CD4-positive, alpha-beta T cell treated with Interferon alpha-2 for 1 hour (primary cell): ENCODE data around the gene TEX14.
"Not testable (repeated sequence)": the region's sequence is repeated elsewhere in the genome, so short reads cannot be mapped to it uniquely, and the experiment has no call there.

ENCODE experiments used
- DNase-seq, 2 donors: peaks; one replicate each; pipeline ENCODE4 v3.0.0-alpha.2; 2020 to 2022

TEX14 gene

DNA sequence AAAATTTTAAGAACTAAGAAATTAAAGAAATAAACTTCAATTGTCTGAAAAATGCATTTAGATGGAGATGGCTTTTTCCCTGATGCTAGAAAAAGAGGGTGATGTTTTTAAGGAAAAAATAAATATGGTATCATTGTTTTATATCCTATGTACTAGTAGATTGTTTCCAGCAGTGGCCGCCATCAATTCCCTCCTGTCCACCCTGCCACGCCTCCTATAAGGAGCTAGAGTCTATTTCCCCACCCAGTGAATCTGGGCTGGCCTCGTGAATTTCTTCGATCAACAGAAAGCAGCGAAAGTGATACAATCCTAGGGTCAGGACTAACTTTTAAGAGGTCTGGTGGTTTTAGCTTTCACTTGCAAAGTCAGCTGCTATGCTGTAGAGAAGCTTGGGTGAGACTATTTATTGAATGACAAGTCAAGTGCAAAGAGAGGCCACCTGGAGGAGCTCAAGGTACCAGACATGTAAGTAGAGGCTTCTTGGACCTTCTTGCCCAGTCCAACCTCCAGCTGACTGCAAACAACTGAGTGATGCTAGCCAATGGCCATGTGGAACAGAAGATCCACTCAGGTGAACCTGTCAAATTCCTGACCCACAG lies 96.6 kb downstream of the TEX14 start:
- no peak for DNase-seq

DNA sequence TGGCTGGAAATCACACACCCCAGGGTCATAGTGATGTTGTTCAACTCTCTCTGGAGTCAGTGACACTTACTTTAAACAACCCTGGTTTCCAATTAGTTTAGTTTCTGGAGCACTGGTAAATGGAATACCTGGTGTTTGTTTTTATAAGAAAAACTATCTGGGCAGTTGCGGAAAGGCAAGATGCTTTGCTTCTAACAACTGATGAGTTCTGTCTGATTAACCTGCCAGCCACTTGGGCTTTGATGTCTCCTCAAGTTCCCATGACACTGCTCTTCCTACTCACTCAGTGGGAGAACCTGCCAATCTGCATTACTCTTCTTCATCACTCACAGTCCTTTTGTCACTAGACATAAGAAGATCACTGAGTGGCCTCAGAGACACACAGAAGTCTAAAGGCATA lies 98.7 kb downstream of the TEX14 start:
- DNase-seq: no peak

DNA sequence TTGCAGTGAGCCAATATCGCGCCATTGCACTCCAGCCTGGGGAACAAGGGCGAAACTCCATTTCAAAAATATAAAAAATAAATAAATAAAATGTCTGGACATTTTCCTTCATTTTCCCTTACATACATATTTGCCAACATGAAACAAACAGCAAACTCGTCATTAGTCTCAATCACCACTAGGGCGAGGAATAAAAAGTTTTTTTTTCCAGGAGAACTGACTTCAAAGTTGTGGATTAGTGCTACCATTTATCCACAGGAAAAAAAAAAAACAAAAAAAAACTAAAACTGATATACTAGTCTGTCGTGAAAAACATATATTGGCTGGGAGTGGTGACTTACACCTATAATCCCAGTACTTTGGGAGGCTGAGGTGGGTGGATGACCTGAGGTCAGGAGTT lies 100.4 kb downstream of the TEX14 start:
- no peak for DNase-seq

- DNase-seq: no peak
Observed at GRCh38 chr17:58590377-58590776, 101.5 kb downstream of the TEX14 start.

GRCh38 chr17:58587713-58588117 lies 104.1 kb downstream of the TEX14 start:
- DNase-seq: peak; percentile 53 to 67

DNA sequence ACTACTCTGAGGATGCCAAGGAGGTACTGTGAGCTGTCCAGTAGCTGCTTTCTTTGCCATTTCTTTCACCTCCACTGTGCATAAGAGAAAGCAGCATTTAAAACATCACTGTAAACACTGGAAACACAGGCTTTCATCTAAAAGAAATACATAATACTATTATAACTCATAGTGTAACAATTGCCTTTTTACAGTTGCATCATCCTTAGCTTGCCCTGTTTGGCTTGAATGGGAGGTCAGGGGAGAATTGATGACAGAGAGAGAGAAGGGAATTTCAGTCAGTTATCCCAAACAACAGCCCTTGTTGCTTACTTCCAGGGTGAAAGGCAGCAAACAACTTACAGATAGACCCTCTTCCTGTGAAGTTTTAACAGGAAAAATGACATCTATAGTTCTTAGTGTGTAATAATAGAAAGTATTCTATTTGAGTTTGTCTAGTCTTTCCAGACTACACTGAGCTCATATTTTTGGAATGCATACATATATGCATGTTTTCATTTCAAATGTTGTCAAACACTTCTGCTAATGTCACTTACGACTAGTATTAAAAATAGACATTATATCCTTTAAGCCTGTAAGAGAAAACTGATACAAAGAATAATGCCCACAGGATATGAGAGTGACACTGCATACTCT lies 105.7 kb downstream of the TEX14 start:
- DNase-seq: no peak

DNA sequence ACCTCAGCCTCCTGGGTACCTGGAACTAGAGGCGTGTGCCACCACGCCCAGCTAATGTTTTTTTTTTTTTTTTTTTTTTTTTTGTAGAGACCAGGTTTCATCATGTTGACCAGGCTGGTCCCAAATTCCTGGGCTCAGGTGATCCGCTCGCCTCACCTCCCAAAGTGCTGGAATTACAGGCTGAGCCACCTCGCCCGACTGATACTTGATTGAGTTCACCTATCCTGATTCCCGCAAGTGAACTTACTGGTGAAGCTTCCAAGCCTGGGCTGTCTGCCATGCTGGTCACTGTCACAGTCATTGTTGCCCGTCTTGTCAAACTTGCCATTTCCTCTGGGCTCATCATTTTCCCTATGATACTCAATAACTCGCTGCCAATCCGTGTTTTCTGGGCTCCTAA lies 106.3 kb downstream of the TEX14 start:
- no peak for DNase-seq

DNA sequence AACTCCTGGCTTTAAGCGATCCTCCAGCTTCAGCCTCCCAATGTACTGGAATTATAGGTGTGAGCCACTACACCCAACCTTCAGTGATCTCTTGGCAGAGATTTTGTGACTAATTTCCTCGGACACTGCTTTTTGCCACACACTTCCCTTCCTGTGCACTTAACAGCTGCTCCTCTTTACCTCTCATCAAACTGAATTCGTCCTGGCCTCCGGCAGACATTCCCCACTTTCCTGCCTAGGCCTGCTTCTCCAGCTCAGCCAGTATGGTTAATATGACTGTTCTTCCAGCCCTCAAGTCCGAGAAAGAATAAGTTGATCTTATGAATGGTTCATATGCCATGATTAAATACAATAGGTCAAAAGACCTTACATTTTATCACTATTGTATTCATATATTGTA lies 108.4 kb downstream of the TEX14 start:
- no peak for DNase-seq

- not testable (repeated sequence) for DNase-seq
Observed at GRCh38 chr17:58582718-58583117, 109.1 kb downstream of the TEX14 start.

DNA sequence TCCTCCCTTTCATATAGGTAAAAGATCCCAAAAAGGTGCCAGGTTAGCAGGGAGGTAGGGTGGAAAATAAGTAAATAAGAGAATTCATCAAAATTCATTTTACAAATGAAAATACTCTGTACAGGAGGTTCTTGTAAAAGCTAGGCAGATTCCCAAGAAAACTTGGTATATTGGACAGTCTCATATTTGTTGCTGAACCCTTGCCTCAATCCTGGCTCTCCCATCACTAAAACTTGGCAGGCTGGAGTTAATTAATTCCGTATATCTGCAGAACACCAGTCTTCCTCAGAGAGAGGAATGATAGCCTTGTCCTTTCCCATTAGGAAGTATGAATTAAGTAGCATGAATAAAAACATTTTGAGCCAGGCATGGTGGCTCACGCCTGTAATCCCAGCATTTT lies 111.2 kb downstream of the TEX14 start:
- no peak for DNase-seq

DNA sequence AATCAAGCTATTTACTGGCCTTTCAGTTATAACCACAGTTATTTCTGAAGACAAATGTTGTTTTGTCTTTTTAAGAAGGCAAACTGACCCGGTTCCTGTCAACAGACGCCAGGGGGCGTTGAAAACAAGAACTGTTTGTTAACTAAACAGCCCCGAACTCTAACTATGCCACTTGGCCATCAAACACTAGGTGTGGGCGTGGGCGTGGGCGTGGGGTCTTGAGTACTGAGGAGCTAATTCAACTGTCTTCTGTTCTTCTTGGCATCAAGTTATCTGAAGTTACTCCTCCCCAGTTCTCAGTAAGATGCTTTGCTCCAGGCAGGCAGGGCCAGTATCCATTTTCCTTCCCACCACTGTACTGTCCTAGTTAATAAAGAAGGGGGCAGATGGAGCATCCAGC lies 114.1 kb downstream of the TEX14 start:
- peak; percentile 43 to 59 for DNase-seq

DNA sequence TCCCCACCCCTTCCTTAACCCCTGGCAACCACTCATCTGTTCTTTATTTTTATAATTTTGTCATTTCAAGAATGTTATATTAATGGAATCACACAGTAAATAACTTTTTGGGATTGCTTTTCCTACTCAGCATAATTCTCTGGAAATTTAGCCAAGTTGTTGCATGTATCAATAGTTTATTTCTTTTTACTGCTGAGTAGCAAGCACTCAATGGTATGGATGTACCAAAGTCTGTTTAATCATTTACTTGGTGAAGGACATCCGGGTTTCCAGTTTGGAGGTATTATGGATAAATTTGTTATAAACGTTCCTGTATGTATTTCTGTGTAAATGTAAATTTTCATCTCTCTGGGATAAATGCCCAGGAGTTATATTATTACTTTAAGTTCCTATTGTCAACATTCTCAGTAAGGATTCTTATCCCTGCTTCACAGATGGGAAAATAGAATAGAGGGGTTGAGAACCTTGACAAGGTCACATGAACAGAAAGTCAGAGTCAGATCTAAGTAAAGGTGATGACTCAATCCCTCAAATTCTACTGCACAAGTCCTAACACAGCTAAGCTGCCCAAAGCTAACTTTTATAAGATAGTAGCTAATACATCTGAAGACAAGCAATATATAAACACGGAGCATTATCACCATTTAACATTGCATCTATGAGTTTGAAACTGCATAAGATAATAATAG lies 115.0 kb downstream of the TEX14 start:
- no peak for DNase-seq

GRCh38 chr17:58575511-58575910 lies 116.3 kb downstream of the TEX14 start:
- DNase-seq: no peak

GRCh38 chr17:58574025-58574424 lies 117.8 kb downstream of the TEX14 start:
- no peak for DNase-seq

GRCh38 chr17:58572846-58573245 lies 119.0 kb downstream of the TEX14 start:
- no peak for DNase-seq

DNA sequence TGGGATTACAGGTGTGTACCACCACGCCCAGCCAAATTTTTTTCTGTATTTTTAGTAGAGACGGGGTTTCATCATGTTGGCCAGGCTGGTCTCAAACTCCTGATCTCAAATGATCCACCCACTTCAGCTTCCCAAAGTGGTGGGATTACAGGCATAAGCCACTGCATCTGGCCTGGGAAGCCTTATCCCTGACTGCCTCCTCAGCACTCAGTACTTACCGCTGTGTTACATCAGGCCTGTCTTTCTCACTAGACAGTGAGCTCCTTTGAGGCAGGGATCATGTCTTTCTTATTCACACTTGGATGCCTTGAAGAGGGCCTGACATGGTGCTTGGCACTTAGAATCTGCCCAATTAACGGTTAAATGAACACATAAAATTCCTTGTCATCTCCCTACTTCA lies 121.1 kb downstream of the TEX14 start:
- no peak for DNase-seq

GRCh38 chr17:58569196-58569595 lies 122.6 kb downstream of the TEX14 start:
- no peak for DNase-seq

GRCh38 chr17:58568044-58568799 lies 123.6 kb downstream of the TEX14 start:
- DNase-seq: no peak

DNA sequence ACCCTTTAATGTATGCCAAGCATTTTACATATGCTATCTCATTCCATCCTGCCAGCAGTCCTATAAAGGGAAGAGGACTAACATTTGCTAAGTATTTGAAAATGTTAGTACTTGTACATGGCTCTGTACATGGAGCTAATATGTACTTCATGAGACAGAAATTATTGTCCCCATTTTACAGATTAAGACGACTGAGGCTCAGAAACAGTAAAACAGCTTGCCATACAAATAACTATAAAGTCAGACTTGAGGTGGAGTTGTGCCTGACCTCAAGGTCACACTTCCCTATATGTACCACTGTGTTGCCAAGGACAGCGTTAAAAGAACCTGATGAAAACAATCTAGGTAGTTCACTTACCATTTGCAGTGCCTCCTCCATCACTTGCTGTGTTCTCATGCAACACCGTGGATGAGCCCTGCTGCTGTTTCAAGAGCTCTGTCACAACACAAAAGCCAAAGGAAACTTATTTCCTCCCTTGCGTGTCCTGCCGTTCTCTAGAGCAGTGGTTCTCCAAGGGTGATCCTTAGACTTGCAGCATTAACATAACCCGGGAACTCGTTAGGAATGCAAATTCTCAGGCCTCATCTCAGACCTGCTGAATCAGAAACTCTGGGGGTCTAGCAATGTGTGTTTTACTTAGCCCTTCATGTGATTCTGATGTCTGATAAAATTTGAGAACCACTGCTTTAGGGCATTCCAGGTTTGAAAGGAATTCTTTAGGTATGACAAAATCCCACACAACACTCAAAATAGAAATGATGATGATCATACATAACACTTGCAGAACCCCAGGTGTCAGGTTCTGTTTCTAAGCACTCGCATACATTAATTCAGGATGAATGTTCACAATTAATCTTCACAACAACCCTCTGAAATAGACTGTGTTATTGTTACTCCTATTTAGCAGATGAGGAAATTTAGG lies 126.2 kb downstream of the TEX14 start:
- no peak for DNase-seq

- DNase-seq: no peak
Observed at GRCh38 chr17:58564971-58565370, 126.9 kb downstream of the TEX14 start.

GRCh38 chr17:58564243-58564642 lies 127.6 kb downstream of the TEX14 start:
- no peak for DNase-seq

GRCh38 chr17:58560511-58560910 lies 131.3 kb downstream of the TEX14 start:
- DNase-seq: no peak

GRCh38 chr17:58557981-58558380 lies 133.9 kb downstream of the TEX14 start:
- no peak for DNase-seq
